T-helper 9 cell (primary cell): ENCODE results near the gene AKR7A3.
"Not testable (repeated sequence)": the region's sequence is repeated elsewhere in the genome, so short reads cannot be mapped to it uniquely, and the experiment has no call there.

Source experiments
- DNase-seq: peaks from one replicate; pipeline ENCODE4 v3.0.0-alpha.2; 2020

AKR7A3 gene

DNA sequence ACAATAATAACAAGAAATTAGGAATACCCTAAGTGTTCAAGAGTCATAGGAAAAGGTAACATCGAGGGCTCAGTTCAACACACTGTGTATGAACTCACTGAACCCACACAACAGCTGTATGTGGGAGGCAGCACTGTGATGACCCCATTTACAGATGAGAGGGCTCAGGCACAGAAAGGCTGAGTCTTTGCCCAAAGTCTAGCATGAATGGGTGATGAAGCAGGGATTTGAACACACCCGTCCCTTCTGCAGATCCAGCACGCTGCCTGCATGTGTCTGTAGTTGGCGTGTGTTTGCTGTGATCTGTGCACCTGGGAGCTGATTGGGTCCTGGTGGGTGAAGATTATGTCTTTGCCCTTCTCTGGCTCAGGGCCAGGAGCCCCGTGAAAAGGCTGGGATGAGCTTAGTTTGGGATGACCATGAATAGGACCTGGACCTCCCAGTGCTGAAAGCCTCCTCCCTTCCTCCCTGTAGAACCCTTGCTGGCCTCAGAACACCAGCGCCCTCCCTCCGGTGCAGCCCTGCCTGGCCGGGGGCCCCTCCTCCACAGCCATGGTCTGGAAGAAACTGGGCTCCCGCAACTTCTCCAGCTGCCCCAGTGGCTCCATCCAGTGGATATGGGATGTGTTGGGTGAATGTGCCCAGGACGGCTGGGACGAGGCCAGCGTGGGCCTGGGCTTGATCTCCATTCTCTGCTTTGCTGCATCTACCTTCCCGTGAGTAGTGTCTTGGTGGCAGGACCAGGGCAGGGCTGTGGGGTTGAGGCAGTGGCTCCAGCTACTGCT, 28.7 kb upstream of the AKR7A3 start:
- DNase-seq: no peak

GRCh38 chr1:19315378-19316198, 27.0 kb upstream of the AKR7A3 start:
- DNase-seq: no peak

- no peak for DNase-seq
These were observed 25.7 kb upstream of the AKR7A3 start for GRCh38 chr1:19313961-19314882.

GRCh38 chr1:19313636-19313959, 25.0 kb upstream of the AKR7A3 start:
- no peak for DNase-seq

DNA sequence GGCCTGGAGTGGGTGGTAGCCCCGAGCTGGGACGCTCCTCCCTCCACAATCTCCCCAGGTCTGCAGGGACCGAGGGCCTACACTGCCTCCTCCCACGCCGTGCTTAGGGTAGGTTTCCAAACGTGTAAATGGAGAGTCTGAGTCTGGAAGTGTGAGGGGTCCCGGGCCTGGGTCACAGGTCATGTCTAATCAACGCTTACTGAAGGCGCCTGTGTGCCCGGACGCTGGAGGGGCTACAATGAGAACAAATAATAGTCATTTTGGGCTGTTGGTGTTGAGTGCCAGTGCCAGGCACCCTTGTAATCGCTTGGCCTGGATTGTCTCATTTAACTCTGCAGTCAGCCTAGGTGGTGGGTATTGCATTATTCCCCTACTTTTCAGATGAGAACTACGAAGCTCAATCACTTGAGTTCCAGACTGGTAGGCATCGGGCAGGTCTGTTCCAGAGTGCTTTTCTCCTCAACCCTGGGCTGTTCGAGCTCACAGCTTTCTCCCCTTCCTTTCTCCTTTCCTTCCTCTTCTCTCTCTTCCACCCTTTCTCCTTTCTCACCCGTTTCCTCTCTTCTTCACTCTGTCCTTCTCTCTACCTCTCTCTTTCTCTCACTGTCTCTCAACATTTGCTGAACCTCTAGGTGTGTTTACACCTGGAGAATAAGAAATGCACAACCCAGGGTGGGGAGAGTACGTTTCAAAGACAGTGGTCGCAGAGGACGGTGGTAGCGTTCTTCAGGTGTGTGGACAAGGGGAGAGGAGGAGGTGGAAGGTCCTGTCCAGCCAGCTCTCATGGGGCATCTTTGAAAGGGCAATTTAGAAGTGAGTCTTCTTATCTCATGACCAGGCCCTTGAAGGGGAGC, 24.4 kb upstream of the AKR7A3 start:
- no peak for DNase-seq

- DNase-seq: peak; percentile 84
These were observed 23.6 kb upstream of the AKR7A3 start, which contains the start of the genes AKR7A2 and SLC66A1 for GRCh38 chr1:19311931-19312781. Gene AKR7A2 (minus strand): TSS chr1:19312144. CDS start chr1:19312124, 20 bp downstream. Gene SLC66A1 (plus strand): TSS chr1:19312326. CDS start chr1:19317678, 5,352 bp downstream.

DNA sequence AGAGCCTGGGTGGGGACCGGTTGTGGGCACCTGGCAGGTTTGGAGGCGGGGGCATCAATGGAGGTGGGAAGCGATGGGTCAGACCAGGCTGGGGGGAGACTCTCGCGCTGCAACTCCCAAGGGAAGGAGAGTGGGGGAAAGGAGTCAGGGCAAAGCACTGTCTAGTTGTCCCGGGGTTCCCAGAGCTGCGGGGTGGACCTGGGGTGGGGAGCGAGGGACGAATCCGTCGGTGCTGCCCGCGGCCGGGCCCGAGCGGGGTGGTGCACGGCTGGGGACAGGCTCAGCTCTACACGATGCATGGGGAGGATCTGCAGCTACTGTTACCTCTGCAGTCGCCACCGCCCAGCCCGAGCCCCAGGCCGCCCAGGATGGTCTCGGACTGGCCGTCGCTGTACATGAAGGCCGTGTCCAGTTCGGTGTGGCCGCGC, 22.9 kb upstream of the AKR7A3 start:
- peak; percentile 10 for DNase-seq

DNA sequence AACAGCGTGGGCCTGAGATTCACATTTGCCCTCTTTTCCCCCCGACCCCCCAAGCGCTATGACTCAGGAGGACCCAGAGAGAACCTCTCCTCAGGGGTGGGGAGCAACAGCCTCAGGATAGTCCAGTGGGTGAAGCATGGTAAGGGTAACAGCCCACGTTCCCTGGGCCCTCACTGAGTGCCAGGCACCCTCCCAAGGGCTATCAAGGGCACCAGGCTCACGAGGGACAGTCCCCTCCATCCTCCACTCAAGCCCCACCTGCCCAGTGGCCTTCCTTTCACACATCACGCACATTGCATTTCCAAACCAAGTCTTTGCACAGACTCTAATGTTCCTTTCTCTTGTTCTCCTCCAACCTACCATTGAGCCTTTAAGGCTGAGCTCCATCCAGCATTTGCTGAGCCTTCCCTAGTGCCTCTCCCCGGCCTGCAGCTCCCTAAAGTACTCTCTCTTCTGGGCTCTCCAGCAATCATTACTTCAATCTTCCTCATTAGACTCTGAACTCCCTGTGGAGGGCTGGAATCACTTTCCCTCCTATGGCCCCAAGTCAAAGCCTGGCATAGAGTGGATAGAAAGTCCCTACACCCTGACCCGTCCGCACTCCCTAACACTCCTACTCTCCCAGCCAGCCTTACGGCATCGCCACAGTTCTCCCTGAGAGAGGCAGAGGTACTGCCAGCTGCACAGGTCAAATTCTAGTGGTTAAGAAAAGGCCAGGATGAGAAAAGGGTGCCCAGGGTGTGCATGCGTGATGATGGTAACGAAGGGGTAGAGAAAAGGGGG, 22.3 kb upstream of the AKR7A3 start:
- DNase-seq: no peak

DNA sequence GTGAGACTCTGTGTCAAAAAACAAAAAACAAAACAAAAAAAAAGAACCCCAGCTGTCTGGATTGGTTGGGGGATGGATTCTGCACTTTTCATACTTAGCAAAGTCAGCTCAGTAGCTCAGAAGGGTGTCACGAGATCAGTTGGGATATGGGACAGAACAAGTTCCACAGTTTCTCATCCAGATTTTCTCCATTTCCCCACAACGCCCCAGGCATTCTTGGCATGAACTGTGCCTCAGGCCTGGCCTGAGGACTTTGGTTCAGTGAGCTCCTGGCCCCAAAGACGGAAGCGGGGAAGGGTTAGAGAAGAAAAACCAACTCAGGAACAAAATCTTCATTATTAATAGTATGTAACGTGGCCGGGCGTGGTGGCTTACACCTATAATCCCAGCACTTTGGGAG, 21.5 kb upstream of the AKR7A3 start:
- no peak for DNase-seq

DNA sequence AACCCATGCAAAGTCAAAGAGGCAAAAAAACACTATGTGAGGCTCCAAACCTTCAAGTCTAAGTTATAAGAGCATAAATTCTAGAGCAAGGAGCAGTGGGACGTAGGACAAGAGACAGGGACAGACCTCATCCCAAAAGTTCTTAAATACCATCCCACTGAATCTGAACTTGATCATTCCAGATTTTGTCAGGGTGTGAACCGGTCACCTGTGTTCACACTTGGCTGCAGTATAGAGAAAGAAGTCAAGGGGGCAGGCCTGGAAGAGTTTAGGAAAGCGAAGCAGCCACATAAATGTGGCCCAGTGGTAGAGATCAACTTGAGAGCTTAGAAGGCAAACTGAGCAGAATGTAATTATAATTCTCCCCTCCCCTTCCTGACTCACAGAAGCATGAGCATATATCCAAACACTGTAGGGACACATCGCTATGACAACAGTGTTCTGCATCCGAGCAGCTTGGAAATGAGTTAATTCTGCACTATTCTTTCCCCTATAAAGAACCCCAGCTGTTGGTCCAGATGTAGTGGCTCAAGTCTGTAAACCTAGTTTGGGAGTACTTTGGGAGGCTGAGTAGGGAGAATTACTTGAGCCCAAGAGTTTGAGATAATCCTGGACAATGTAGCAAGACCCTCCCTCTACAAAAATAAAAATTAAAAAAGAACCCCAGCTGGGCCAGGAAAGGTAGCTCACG, 20.7 kb upstream of the AKR7A3 start:
- DNase-seq: no peak

DNA sequence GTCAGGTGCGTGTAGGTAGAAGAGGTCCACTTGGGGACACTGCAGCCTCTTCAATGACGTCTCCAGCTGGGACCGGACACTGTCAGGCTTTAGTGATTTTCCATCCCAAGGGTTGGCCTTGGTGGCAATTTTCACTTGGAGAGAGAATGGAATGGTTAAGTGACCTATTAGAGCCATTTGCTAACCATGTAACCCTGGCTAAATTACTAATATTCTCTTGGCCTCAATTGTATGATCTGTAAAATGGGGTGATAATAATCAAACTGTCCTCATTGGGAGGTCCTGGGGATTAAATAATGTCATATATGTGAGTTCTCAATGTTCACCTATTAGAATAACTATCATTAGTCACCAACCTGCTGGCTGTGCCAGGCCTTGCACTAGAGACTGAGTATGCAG, 19.9 kb upstream of the AKR7A3 start:
- no peak for DNase-seq

DNA sequence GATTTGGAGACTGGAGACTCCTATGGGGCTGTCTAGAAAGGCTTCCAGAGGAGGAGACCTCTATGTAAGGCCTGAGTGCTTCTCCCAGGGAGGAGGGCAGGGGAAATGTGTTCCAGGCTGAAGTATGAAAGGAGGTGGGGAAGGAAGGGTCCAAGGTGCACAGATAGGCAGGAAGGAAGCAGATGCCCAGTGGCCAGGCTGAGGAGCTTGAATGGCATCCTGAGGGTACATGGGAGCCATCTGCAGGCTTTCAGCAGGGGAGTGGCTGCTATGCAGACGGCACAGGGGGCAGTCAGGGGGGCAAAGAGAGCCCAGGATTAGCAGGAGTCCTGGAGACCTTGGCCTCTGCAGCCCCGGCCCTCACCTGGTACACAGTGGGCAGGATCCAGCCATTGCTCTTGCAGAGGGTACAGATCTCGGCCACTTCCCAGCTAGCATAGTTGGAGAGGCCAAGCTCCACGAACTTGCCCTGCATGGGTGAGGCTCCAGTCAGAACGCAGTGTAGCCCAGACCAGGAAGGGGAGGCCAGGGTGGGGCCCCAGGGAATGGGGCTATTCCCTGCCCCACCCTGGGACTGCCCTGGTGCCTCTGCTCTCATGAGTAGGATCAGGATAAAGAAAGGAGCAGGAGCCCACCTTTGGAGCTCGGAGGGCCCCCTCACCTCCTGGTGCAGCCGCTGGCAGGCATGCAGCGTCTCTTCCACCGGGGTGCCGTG, 19.4 kb upstream of the AKR7A3 start:
- no peak for DNase-seq

- DNase-seq: no peak
These were observed 18.4 kb upstream of the AKR7A3 start for GRCh38 chr1:19306941-19307340.

DNA sequence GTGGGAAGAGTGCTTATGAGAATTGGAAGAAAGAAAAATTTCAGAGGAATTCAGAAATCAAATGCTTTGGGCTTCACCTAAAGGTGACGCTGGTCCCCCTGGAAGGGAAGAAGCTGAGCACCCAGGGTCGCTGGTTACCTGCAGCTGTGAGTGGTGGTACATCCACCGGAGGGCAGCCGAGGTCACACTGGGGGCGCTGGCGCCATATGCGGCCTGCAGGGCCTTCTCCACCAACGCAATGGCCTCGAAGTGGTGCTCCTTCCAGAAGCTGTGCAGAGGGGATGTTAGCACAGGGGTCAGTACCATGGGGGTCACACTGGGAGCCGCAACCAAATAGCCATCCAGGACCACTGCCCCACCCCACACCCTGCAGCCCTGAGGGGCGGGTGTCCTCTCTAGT, 17.3 kb upstream of the AKR7A3 start:
- no peak for DNase-seq

DNA sequence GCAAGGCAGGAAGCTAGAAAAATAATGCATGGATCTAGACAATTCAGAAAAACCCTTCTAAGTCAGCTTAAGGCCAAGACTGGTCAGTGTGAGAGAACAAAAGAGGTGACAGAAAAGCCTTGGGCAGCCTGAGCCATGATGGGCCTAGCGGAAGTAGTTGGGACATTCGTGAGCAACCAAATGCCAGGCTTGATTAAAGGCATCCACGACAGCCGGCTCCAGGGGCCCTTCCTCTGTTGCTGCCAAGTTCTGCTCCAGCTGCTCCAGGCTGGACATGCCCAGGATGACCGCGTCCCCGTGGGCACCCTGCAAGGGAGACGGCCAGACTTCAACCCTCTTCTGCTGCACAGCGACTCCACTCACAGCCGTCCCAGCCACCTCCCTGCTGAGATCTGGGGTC, 15.5 kb upstream of the AKR7A3 start:
- not testable (repeated sequence) for DNase-seq

GRCh38 chr1:19300211-19300610, 11.6 kb upstream of the AKR7A3 start:
- no peak for DNase-seq

GRCh38 chr1:19294638-19295037, 6.1 kb upstream of the AKR7A3 start:
- no peak for DNase-seq

DNA sequence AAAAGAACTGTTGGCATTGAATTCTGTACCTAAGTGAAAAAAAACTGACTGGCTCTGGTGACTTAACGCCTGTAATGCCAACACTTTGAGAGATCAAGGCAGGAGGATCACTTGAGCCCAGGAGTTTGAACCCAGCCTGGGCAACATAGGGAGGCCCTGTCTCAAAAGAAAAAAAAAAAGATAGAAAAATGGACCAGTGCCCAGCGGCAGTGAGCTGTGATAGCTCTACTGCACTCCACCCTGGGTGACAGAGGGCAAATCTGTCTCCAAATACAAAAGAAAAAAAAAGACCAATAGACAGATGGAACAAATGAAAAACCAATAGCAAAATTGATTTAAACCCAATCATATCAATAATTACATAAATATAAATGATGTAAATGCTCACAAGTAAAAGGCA, 674 bp upstream of the AKR7A3 start:
- DNase-seq: no peak
